Skeletal muscle cell (primary cell): ENCODE data around the gene PATJ.
"Not testable (repeated sequence)": the region's sequence is repeated elsewhere in the genome, so short reads cannot be mapped to it uniquely, and the experiment has no call there.

ENCODE experiments used
- DNase-seq: peaks from one replicate; pipeline ENCODE4 v3.0.0-alpha.2; 2010; ENCODE audit warnings: low read depth
- H3K4me3 ChIP-seq: 2 replicates; pipeline ENCODE4 v1.5.1; 2011; ENCODE audit warnings: low read depth, mild to moderate bottlenecking, control low read depth, low read length, moderate library complexity

Gene PATJ

GRCh38 chr1:61741711-61742619 is at the start of gene PATJ:
TSS of gene PATJ (plus strand) at chr1:61742480. CDS start at chr1:61762893, 20,413 bp downstream.
- no peak for DNase-seq
- peak within 1 kb of the TSS; percentile 70 for H3K4me3 ChIP-seq

- H3K4me3 ChIP-seq: no peak overlapping the region
- DNase-seq: no peak
Observed at GRCh38 chr1:61699911-61700851, 42.1 kb upstream of the PATJ start.

DNA sequence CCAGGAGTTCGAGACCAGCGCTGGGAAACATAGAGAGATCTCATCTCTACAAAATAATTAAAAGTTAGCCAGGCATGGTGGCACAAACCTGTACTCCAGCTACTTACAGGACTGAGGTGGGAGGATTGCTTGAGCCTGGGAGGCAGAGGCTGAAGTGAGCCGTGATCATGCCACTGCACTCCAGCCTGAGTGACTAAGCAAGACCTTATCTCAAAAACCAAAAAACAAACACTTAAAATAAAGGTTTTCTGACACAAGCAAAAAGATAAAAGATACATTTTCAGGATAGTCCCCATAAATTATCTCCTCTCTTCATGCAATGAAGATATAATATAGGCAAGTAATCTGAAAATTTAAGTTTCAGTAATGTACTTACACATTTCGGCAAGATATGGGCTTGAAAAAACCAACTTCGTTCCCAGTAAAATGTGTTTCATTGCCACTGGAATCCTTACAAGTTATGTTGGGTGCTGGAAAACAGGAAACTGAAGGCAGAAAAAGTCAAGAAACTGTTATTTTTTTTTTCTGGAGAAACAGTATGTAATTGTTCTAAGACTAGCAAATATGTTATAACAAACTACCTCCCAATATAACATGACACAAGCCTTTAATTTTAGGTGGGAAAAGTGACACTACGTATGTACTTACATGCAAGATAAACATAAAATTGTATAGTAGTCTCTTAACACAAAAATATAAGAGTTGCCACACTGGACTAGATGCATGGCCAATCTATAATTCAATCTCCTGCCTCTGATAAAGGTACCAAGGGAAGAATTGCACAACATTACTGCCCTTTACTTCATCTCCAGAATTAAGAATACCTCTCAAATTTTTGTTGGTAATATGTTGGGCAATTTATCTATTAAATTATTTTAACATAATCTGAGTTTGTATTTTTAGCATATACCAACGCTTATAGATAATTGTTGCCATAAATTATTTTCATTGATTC is 33.0 kb upstream of the PATJ start:
- no peak for DNase-seq
- H3K4me3 ChIP-seq: no peak overlapping the region

GRCh38 chr1:61709908-61710289 is 32.4 kb upstream of the PATJ start:
- H3K4me3 ChIP-seq: no peak overlapping the region
- DNase-seq: no peak

DNA sequence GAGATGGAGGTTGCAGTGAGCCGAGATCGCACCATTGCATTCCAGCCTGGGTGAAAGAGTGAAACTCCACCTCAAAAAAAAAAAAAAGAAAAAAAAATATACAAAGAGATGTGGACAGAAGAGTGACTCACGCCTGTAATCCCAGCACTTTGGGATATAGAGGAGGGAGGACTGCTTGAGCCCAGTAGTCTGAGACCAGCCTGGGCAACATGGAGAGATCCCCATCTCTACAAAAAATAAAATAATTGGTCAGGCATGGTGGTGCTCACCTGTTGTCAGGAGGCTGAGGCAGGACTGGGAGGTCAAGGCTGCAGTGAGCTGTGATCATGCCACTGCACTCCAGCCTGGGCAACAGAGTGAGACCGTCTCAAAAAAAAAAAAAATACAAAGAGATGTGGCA is 31.0 kb upstream of the PATJ start:
- DNase-seq, H3K4me3 ChIP-seq: not testable (repeated sequence)

DNA sequence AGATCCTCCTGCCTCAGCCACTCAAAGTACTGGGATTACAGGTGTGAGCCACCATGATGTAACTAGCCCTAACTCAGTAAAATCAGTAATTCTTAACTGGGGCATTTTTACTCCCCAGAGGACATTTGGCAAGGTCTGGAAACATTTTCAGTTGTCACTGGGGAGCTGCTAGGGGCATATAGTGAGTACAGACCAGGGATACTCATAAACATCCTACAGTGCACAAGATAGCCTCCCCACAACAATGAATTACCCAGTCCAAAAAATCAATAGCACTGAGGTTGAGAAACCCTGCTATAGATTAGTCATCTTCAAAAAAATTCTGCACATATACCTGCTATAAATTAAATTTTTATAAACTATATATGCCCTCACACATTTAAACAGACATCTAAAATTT is 30.3 kb upstream of the PATJ start:
- no peak overlapping the region for H3K4me3 ChIP-seq
- no peak for DNase-seq

DNA sequence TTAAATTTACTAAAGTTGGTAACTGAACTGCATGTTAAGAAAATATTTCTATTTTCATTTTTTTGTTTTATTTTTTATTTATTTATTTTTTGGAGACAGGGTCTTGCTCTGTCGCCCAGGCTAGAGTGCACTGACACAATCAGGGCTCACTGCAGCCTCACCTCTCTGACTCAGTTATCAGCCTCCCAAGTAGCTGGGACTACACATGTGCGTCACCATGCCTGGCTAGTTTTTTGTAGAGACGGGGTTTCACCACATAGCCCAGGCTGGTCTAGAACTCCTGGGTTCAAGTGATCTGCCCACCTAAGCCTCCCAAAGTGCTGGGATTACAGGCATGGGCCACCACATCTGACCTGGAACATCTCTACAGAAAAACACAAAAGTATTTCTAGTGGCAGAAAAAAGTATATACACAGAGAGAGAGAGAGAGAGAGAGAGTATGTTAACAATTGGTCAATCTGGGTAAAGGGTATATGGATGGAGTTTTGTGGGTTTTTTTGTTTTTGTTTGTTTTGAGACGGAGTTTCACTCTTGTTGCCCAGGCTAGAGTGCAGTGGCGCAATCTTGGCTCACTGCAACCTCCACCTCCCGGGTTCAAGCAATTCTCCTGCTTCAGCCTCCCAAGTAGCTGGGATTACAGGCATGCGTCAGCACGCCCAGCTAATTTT is 23.1 kb upstream of the PATJ start:
- not testable (repeated sequence) for DNase-seq

GRCh38 chr1:61724506-61724812 is 17.8 kb upstream of the PATJ start:
- H3K4me3 ChIP-seq: peak overlapping the region; percentile 75
- DNase-seq: no peak

More for the DNA sequence above, 23.1 kb upstream of the PATJ start:
- H3K4me3 ChIP-seq: not testable (repeated sequence)

DNA sequence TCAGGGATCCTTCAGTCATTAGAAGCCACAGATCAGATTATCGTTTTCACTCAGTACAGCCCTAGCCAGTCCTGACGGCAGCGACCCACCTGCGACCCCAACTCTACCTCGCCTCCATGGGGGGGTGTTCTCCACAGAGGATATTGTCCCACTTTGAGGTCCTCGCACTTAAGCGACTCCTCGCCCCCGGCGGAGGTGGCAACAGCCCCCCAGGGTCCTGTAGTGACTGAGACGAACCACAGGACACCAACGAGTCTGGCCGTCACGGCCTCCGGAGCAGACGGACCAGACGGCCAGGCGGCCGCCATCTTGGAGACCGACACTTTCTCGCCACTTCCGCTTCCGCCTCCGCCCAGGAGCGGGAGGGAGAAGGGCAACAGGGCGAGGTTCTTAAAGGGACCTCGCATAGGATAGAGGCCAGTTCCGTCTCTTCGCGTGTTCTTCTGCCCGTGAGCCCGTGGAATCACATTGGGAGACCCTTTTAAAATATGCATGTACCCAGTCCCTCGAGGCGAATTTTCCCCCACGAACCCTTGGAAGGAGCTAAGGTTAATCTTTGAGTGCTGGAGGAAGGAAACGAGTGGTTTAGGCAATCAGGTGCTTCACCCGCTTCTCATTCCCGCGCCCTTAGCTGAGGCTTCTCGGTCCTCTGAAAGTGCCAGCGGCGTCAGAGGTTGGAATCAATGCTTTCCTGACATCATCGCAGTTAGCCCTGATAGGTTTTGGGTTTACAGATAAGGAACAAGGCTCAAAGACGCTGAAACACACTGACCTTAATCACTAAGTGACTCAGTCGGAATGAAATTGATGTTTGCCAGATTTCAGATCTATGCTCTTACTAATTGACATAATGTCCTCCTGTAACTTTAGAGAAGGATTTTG is 17.2 kb upstream of the PATJ start, which contains the start of gene TM2D1:
TSS of gene TM2D1 (minus strand) at position 329 of the 882 bp plus-strand sequence. CDS start at position 308, 21 bp downstream.
- DNase-seq: peak; percentile 48
- peak within 1 kb of the TSS; percentile 75 for H3K4me3 ChIP-seq

DNA sequence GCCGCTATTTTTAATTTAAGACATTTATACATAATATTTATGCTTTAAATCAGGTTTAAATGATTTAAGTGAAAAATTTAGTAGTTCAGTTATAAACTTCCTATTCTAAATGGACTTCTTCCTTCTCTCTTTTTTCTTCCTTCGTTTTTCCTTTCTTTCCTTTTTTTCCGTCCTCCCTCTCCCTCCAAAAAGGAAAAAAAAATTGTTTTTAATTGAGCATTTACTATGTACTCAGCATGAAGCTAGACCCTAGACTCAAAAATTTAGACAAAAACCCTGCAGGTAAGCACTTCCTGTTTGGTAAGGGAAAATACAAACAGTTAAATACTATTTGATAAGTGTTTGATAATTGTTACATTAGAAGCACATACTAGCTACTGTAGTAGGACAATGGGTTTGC is 14.7 kb upstream of the PATJ start:
- no peak overlapping the region for H3K4me3 ChIP-seq
- no peak for DNase-seq

- H3K4me3 ChIP-seq, DNase-seq: not testable (repeated sequence)
Observed at GRCh38 chr1:61730679-61731078, 11.6 kb upstream of the PATJ start.

- no peak overlapping the region for H3K4me3 ChIP-seq
- no peak for DNase-seq
Observed at GRCh38 chr1:61732726-61733125, 9.6 kb upstream of the PATJ start.

- H3K4me3 ChIP-seq: no peak overlapping the region
- no peak for DNase-seq
Observed at GRCh38 chr1:61740751-61741700, 1.3 kb upstream of the PATJ start.

DNA sequence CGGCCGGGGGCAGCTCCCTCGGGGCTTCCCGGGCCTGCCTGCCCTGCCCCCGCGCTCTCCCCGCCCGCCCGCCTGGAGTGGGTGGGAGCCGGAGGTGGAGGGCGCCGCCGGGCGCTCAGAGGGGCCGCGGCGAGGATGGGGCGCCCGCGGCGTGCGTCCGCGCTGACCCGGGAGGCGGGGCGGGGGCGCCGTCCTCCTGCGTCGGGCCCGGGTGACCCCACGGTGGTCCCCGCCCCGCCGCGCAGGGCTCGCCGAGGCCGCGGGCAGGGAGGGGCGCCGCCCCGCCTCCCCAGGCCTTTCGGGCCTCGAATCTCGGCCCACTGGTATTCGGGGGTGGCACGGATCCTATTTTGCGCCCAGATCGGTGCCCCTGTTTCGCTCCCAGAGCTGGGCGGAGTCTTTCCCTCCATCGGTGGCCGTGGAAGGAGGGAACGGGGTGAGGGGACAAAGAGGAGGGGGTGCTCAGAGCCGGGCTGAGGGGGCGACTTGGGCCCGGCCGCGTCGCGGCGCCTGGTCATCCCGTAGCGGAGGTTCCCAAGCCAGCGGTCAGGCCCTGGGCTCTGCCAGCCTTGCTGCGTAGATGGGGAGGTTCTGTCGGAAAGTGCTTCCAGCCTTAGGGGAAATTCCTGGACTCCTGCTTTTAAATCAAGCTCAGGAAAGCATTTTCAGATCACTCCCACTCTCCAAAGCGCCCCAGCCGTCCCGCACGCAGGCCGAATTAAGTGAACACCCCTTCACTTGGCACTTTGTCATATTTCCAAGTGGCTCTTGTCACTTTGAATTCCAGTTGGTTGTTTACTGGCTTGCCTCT is 545 bp downstream of the PATJ start:
- H3K4me3 ChIP-seq: peak overlapping the region; percentile 70
- no peak for DNase-seq

GRCh38 chr1:61743431-61743705 is 1.1 kb downstream of the PATJ start:
- peak overlapping the region; percentile 70 for H3K4me3 ChIP-seq
- DNase-seq: no peak
